Kidney tubule cell (primary cell): ENCODE data around the gene CAVIN3.

ENCODE experiments used
- DNase-seq: peaks from one replicate; pipeline ENCODE4 v3.0.0-alpha.2; 2018; ENCODE audit warnings: low spot score

Gene CAVIN3

GRCh38 chr11:6320411-6321155 is at the start of gene CAVIN3:
CAVIN3 (minus strand) TSS chr11:6320501; CDS start chr11:6320476, 25 bp downstream.
- DNase-seq, result peak; percentile 74

- DNase-seq, result no peak
These were observed 45.4 kb upstream of the CAVIN3 start for GRCh38 chr11:6365659-6366058.

GRCh38 chr11:6362873-6363678 is 42.8 kb upstream of the CAVIN3 start:
- DNase-seq, result peak; percentile 79

- peak; percentile 15 for DNase-seq
These were observed 42.0 kb upstream of the CAVIN3 start for GRCh38 chr11:6362185-6362872.

DNA sequence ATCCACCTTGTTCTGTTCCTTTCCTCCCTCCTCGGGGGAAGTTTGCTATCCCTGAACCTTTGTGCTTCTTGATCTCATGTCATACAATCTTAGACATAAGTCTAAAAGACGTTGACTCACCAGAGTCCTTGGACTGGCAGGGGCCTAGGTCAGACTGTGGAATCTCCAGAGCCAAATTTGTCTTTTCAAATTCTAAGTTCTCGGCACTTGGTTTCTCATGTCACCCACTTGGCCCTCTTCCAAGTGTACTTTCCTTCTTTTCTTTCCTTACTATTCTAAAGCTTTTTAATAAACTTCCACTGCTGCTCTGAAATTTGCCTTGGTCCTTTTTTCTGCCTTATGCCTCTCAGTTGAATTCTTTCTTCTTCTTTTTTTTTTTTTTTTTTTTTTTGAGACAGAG is 39.9 kb upstream of the CAVIN3 start:
- DNase-seq, result no peak

GRCh38 chr11:6357222-6357621 is 36.9 kb upstream of the CAVIN3 start:
- DNase-seq, result peak; percentile 88

- peak; percentile 31 for DNase-seq
These were observed 36.3 kb upstream of the CAVIN3 start for GRCh38 chr11:6356503-6357055.

- peak; percentile 27 for DNase-seq
These were observed 34.6 kb upstream of the CAVIN3 start for GRCh38 chr11:6354651-6355485.

DNA sequence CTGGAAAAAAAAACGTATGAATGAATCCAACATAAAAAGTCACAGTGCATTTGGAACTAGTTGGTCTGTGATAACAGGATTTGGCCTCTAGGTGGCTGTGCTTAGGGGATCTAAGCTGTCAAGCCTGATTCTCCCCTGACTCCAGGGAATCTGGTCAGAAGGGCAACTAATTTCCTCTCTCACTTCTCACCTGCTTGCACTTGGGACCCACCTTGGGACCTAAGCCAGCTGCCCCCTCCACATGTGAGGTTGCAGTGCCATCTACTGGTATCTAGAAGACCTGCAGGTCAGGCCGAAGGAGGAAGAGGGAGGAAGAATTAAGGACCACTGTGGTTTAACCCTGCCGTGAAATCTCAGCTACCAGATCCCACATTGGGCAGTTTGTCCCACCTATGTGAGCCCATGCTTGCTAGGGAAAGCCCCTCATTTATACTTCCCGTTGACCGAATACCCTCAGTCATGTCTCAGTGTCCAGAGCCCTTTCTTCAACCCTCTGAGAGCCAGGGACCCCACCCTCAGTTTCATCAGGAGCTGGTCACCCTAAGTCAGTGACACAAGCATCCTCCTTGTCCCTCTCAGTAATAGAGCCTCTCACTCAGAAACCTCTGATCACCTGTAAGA is 33.2 kb upstream of the CAVIN3 start:
- DNase-seq, result peak; percentile 92

DNA sequence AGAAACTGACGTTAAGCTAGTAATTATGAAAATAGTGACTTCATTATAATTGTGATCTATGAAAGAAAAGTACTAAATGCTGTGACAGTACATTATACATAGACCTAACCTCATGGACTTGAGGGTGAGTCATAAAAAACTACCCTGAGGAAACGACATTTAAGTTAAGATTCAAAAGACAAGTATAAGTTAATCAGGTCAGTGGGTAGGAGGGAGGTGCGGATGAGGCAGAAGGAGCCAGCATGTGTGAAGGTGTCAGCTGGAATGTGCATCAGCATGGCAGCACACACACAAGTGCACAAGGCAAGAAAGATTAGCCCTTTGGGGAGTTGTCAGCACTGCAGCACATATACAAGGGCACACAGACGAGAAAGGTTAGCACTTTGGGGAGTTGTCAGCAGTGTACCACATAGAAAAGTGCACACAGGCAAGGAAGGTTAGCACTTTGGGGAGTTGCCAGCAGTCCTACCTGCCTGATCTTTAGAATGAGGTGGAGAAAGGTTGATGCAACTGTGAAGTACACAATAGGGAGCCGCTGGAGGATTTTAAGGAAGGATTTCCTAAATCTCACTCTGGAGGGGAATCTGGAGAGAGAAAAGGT is 31.6 kb upstream of the CAVIN3 start:
- no peak for DNase-seq

- no peak for DNase-seq
These were observed 30.2 kb upstream of the CAVIN3 start for GRCh38 chr11:6350486-6350885.

GRCh38 chr11:6350043-6350442 is 29.7 kb upstream of the CAVIN3 start:
- no peak for DNase-seq

DNA sequence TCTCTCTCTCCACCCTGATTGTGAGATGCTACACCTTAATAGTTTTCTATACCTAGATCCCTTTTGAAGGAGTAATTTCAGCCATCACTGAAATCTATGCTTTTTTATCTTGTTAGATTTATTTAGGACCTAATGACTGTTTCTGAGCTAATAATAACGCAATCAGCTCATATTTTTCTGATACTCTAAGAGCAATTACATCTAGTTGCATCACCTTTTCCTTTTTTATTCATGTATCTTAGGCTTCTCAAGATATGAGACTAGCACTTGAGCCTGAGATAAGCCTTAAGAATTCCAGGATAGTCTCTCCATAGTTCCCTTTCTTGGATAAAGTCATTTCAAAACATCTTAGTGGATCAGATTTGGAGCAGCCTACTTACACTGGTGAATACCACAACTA is 25.1 kb upstream of the CAVIN3 start:
- DNase-seq, result no peak

DNA sequence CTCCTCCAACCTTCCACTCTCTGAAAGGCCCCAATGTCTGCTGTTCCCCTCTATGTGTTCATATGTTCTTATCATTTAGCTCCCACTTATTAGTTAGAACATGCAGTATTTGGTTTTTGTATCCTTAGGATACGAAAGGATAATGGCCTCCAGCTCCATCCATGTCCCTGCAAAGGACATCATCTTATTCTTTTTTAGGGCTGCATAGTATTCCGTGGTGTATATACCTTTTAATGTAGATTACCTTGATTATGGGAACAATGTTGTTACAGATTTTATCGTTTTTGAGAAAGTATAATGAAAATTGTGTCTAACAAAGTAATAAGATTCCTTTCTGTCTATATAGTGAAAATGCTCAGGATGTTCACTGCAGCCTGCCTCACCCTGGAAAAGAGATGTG is 16.0 kb upstream of the CAVIN3 start:
- DNase-seq, result no peak

DNA sequence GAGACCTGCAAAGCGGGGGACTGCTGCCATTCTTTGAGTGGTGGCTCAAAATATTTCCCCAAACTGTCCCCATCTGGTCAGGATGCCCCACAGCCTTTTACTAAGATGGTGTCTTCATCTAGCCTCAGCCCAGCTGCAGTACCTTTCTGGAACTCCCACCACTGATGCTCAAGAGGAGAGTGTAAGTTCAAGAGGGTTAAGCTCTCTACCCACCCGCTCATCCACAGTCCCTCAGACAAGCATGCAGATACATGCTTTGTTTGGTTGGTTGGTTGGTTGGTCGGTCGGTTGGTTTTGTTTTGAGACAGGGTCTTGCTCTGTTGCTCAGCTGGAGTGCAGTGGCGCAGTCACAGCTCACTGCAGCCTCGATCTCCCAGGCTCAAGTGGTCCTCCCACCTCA is 14.5 kb upstream of the CAVIN3 start:
- DNase-seq, result no peak

- no peak for DNase-seq
These were observed 12.8 kb upstream of the CAVIN3 start for GRCh38 chr11:6333095-6333494.

- no peak for DNase-seq
These were observed 11.8 kb upstream of the CAVIN3 start for GRCh38 chr11:6332066-6332465.

- no peak for DNase-seq
These were observed 8.0 kb upstream of the CAVIN3 start for GRCh38 chr11:6328321-6328720.

DNA sequence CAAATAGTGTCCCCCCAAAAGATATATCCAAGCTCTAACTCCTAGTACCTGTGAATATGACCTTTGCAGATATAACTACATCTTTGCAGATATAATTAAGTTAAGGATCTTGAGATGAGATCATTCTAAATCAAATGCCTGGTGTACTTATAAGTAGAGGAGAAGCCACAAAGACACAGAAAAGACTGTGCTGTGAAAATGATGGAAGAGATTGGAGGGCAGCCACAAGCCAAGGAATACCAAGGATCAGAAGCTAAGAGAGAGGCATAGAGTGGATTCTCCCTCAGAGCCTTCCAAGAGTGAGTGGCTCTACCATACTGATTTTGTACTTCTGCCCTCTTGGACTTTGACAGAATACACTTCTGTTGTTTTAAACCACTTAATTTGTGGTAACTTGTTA is 7.5 kb upstream of the CAVIN3 start:
- DNase-seq, result no peak

GRCh38 chr11:6326985-6327384 is 6.7 kb upstream of the CAVIN3 start:
- DNase-seq, result no peak

DNA sequence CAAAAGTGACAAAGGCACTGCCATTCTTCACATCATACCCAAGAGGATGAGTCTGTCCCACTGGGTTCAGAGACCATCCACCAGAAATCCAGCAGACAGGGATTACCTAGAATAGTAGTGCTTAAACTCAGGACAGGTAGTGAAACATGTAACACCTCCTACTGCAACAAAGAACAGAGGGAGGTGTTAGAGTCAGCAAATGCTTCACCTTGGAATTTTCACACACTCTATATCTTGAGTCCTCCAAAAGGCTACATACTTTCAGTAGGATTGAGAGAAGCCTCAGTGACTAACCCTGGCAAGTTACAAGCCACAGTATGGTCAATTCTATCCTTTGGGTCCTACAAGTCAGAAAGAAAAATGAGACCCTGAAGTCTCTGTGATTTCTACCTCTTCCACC is 6.0 kb upstream of the CAVIN3 start:
- no peak for DNase-seq
